Measurements from ENCODE around the gene SPSB4.

GRCh38 chr3:141102372-141102771 is 51.2 kb downstream of the SPSB4 start:
- TF ChIP-seq POLR2A (IDR thresholded peaks at IDR 0.05; ENCODE audit: low read depth, low read length), result no peak
- no peak for TF ChIP-seq POLR2AphosphoS5 (IDR thresholded peaks at IDR 0.05; ENCODE audit: low read depth, low read length)
- TF ChIP-seq TAF1 (IDR thresholded peaks at IDR 0.05; ENCODE audit: borderline replicate concordance, low read depth, low read length), result no peak
